ENCODE measurements around the gene UMPS.

UMPS gene

GRCh38 chr3:124763644-124764358, 33.5 kb downstream of the UMPS start:
- DNase-seq (ENCODE audit: low spot score) = no peak

GRCh38 chr3:124764746-124765145, 34.5 kb downstream of the UMPS start:
- DNase-seq (ENCODE audit: low spot score) = no peak

- no peak for DNase-seq (ENCODE audit: low spot score)
Measured at GRCh38 chr3:124765197-124765840, 35.1 kb downstream of the UMPS start.

GRCh38 chr3:124766113-124767095, 36.2 kb downstream of the UMPS start:
- DNase-seq (ENCODE audit: low spot score) = no peak

GRCh38 chr3:124767264-124767663, 37.0 kb downstream of the UMPS start:
- no peak for DNase-seq (ENCODE audit: low spot score)

- DNase-seq (ENCODE audit: low spot score) = no peak
Measured at GRCh38 chr3:124767691-124768090, 37.4 kb downstream of the UMPS start.

- peak; percentile 60 for DNase-seq (ENCODE audit: low spot score)
Measured at GRCh38 chr3:124768812-124769211, 38.6 kb downstream of the UMPS start.

- no peak for DNase-seq (ENCODE audit: low spot score)
Measured at GRCh38 chr3:124769462-124769861, 39.2 kb downstream of the UMPS start.

- DNase-seq (ENCODE audit: low spot score) = no peak
Measured at GRCh38 chr3:124770336-124771082, 40.3 kb downstream of the UMPS start.

- DNase-seq (ENCODE audit: low spot score) = no peak
Measured at GRCh38 chr3:124771083-124771445, 40.8 kb downstream of the UMPS start.

GRCh38 chr3:124772081-124772831, 42.0 kb downstream of the UMPS start:
- DNase-seq (ENCODE audit: low spot score) = no peak

GRCh38 chr3:124773351-124774326, 43.4 kb downstream of the UMPS start:
- no peak for DNase-seq (ENCODE audit: low spot score)

- no peak for DNase-seq (ENCODE audit: low spot score)
Measured at GRCh38 chr3:124774327-124774718, 44.1 kb downstream of the UMPS start.

- no peak for DNase-seq (ENCODE audit: low spot score)
Measured at GRCh38 chr3:124774841-124775402, 44.7 kb downstream of the UMPS start.

GRCh38 chr3:124775877-124776276, 45.6 kb downstream of the UMPS start:
- no peak for DNase-seq (ENCODE audit: low spot score)

- DNase-seq (ENCODE audit: low spot score) = no peak
Measured at GRCh38 chr3:124776856-124777255, 46.6 kb downstream of the UMPS start.

GRCh38 chr3:124777762-124778470, 47.7 kb downstream of the UMPS start:
- no peak for DNase-seq (ENCODE audit: low spot score)

GRCh38 chr3:124779116-124779515, 48.9 kb downstream of the UMPS start:
- DNase-seq (ENCODE audit: low spot score) = no peak

- no peak for DNase-seq (ENCODE audit: low spot score)
Measured at GRCh38 chr3:124779751-124780191, 49.5 kb downstream of the UMPS start.

All from HuH-7 (cell line).